ENCODE data around the gene NGFR.

NGFR gene

DNA sequence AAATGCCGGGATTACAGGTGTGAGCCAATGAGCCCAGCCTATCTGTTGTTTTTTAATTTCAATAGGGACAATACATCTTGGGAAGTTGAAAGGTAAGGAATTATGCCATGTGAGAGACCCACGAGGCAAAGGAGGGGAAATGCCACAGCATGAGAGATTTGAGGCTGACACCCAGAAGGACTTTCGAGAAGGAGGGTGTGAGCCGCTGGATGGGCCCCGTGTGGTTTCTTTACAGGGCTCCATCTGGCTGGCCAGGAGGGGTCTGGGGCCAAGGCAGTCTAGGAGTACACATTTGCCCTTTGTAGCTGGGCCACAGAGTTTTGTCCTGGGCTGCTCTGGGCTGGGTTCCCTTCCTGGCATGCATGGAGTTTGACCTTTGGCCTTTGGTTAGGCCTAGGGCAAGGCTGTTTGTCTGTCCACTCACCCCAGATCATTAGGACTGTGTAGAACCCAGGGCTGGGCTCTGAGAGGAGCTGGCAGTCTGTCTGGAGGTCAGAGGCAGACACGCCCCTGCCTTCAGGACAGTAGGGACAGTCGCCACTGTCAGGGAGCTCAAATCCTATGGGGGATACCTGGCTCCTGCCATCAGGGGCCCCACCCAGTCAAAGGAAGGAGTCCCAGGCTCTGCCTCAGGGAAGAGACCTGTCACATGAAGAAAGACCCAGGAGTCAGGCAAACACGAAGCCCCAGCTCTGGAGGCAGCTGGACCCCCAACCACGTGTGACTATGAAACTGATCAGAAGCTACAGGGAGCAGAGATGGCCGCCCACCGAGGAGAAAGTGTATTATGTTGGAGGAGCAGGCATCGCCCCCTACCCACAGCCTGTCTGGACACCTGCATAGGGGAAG, 56.4 kb downstream of the NGFR start:
- Histone ChIP-seq H3K27ac (ENCODE audit: low read length) (no peak overlapping the region), H3K4me3 (ENCODE audit: low read depth in 1 of 2, low read length in 2 of 2) (no peak overlapping the region), H3K9me3 (ENCODE audit: control insufficient read depth in 1 of 2, low read length in 2 of 2) (no peaks in the 10 kb centered on the region), H3K36me3 (ENCODE audit: control insufficient read depth in 1 of 2, insufficient read depth in 2 of 2, low read length in 2 of 2) (no peaks in the 10 kb centered on the region), H3K27me3 (ENCODE audit: low read depth, low read length) (no peaks in the 10 kb centered on the region), H3K4me1 (ENCODE audit: control insufficient read depth in 1 of 2, insufficient read depth in 2 of 2, low read length in 2 of 2) (peaks cover 0 to 11% of the 10 kb centered on the region in 2 donors)

DNA sequence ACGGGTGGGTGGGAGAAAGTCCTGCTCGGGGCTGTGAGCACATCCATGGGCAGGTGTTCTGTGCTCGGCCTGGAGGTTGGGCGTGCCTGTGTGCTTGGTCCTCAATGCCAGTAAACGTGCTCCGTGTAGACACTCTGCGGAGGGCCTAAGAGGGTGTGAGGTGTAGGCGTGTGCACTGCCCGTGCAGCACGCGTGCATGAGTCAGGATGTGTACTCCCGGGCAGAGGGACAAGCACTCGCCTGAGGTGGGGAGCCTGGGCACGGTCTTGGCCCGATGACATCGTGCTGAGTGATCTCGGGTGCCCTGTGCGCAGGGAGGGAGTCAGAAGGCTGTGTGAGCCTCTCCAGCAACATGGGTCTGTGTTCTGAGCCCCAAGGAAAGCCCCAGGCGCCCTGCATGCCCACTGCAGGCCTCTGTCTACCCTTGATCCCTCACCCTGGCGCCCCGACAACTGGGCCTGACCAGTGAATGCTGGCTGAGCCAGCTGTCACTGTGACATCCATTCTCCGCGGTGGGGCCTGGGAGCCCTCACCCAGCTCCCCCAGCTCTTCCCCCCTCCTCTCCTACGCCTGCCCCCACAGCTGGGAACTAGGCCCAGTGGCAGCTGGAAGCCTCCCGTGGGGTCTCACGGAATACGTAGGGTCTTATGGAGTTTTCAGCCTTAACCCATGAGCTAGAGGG, 57.1 kb downstream of the NGFR start:
- Histone ChIP-seq H3K27ac (ENCODE audit: low read length) (no peak overlapping the region), H3K36me3 (ENCODE audit: control insufficient read depth in 1 of 2, insufficient read depth in 2 of 2, low read length in 2 of 2) (no peaks in the 10 kb centered on the region), H3K27me3 (ENCODE audit: low read depth, low read length) (no peaks in the 10 kb centered on the region), H3K4me3 (ENCODE audit: low read depth in 1 of 2, low read length in 2 of 2) (no peak overlapping the region), H3K4me1 (ENCODE audit: control insufficient read depth in 1 of 2, insufficient read depth in 2 of 2, low read length in 2 of 2) (peaks cover 0 to 11% of the 10 kb centered on the region in 2 donors), H3K9me3 (ENCODE audit: control insufficient read depth in 1 of 2, low read length in 2 of 2) (no peaks in the 10 kb centered on the region)

DNA sequence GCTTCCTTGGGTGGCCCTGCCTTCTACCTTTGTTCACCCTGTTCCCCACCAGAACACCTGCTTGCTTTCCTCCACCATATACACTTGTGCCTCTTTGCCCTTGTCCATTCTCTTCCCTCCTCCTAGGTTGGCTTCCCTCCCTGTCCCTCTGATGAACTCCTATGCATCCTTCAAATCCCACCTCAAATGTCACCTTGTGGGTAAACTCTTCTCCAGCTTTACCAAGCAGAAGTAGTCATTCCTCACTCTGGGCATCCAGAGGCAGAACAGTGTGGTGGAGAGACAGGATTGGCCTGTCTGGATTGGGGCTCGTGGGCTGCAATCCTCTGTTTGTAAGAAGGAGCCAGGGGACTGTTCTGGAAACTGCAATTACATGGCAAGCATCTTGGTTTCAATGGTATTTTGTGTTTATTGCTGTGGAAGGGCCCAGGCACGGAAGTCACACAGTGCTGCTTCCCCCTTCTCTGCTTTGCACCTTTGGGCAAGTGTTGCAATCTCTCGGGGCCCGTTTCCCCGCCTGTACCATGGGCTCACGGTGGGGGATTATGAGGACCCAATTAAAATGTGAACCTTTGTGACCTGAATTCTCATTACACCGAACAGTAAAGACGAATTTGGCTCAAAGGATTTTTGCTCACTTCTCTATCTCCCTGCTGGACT, 58.7 kb downstream of the NGFR start:
- H3K4me1 ChIP-seq (ENCODE audit: control insufficient read depth in 1 of 2, insufficient read depth in 2 of 2, low read length in 2 of 2) = peaks cover 0 to 6% of the 10 kb centered on the region in 2 donors
- H3K27me3 ChIP-seq (ENCODE audit: low read depth, low read length) = no peaks in the 10 kb centered on the region

DNA sequence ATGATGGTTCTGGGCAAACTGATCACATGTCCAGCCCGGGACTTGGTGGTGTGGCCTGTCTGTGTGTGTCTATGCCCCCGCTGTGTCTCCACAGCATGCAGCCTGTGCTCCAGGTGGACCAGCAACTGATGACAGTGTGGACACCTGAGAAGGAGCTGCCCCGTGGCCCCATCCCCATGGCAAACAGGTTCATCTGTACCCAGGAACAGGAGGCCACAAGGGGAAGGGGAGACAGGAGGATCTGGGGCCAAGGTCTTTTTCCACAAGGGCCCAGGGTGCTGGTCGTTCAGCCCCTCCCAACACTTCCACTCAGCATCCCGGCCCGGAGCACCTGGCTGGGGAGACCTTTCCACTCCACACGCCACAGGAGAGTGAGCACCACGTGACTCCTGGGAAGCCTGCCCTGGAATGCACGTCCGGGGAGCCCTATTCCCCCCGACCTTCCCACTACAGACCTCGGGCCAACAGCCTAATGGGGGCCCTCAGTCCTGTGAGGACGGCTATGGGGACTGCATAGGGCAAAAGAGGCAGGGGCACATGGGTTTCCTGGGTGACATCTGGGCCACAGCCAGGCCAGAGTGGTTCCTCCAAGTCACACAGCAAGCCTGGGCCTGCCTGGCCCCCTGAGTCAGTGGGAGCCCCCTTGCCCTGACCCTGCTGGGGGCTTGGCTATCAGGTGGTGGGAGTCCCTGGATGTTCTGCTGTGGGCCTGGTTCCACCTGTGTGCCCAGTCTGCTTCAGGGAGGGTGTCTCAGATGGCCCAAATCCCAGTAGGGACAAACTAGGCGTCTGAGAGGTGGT, 59.8 kb downstream of the NGFR start:
- Histone ChIP-seq H3K4me1 (ENCODE audit: control insufficient read depth in 1 of 2, insufficient read depth in 2 of 2, low read length in 2 of 2) (peaks cover 0 to 6% of the 10 kb centered on the region in 2 donors), H3K27me3 (ENCODE audit: low read depth, low read length) (no peaks in the 10 kb centered on the region), H3K36me3 (ENCODE audit: control insufficient read depth in 1 of 2, insufficient read depth in 2 of 2, low read length in 2 of 2) (no peaks in the 10 kb centered on the region), H3K27ac (ENCODE audit: low read length) (no peak overlapping the region), H3K4me3 (ENCODE audit: low read depth in 1 of 2, low read length in 2 of 2) (no peak overlapping the region), H3K9me3 (ENCODE audit: control insufficient read depth in 1 of 2, low read length in 2 of 2) (no peaks in the 10 kb centered on the region)

More for the DNA sequence above, 58.7 kb downstream of the NGFR start:
- Histone ChIP-seq H3K36me3 (ENCODE audit: control insufficient read depth in 1 of 2, insufficient read depth in 2 of 2, low read length in 2 of 2) (no peaks in the 10 kb centered on the region), H3K4me3 (ENCODE audit: low read depth in 1 of 2, low read length in 2 of 2) (no peak overlapping the region), H3K27ac (ENCODE audit: low read length) (no peak overlapping the region), H3K9me3 (ENCODE audit: control insufficient read depth in 1 of 2, low read length in 2 of 2) (no peaks in the 10 kb centered on the region)

DNA sequence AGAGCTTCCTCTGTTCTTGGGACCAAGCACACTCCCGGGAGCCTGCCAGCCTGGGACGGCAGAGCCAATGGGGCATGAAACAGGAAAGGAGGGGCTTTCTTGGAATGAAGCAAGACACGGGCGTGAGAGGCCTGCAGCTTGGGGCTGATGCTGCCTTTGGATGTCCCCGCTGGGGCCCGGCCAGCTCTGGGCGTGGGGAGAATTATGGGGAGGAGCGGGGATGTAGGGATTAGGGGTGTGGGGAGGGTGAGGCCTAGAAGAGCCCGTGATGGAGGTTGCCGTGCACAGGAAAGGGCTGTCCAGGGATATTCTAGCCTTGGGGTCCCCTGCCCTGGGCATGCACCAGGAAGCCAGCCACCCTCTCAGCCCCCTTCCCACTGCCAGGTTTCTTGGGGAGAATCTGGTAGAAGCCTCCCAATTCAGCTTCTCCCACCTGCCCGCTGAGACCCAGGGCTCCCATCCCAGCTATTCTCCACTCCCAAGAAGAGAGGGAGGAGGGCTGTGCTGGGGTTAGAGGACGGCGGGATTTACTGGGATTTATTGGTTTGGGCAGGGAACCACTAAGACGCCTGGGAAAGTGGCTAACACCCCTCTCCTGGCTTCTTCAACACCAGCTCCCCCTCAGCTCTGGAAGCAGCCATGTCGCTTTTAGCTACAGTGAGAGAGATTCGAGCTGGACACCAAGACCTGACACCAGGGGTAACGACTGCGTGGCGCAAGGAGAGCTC, 60.6 kb downstream of the NGFR start:
- H3K4me3 ChIP-seq (ENCODE audit: low read depth in 1 of 2, low read length in 2 of 2) = no peak overlapping the region
- no peaks in the 10 kb centered on the region for H3K9me3 ChIP-seq (ENCODE audit: control insufficient read depth in 1 of 2, low read length in 2 of 2)
- no peak overlapping the region for H3K27ac ChIP-seq (ENCODE audit: low read length)
- no peaks in the 10 kb centered on the region for H3K36me3 ChIP-seq (ENCODE audit: control insufficient read depth in 1 of 2, insufficient read depth in 2 of 2, low read length in 2 of 2)
- peaks cover 0 to 6% of the 10 kb centered on the region in 2 donors for H3K4me1 ChIP-seq (ENCODE audit: control insufficient read depth in 1 of 2, insufficient read depth in 2 of 2, low read length in 2 of 2)
- no peaks in the 10 kb centered on the region for H3K27me3 ChIP-seq (ENCODE audit: low read depth, low read length)

DNA sequence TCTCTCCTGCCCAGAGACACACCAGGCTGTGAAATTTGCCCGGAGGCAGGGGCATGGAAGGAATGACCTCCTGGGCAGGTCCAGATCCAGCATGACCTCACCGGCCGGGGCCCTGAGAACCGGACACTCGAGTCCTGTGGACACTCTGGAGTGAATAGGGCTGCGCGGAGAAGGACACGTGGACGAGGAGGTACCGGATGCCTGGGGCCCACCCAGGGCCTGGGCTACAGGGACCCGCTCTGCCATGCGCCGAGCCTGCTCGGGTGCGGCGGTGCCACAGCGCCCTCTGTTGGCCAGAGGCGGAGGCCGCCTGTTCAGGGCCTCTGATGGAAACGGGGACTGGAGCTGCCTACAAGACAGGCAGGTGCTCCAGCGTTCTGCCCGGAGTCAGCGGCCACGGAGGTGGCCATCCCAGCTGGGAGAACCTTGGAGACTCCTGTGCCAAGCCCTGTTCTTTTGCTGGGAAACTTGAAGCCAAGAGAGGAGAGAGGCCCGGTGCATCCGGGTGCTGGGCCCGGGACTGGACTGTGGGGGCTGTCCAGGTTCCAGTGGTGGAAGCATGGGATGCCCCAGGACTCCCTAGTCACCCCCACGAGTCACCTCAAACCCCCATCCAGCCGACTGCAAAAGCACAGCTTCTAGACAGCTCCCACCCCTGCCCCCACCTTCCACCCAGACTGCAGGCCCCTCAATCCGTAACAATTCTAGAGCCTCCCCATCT, 61.3 kb downstream of the NGFR start:
- H3K4me3 ChIP-seq (ENCODE audit: low read depth in 1 of 2, low read length in 2 of 2) = no peak overlapping the region
- H3K9me3 ChIP-seq (ENCODE audit: control insufficient read depth in 1 of 2, low read length in 2 of 2) = no peaks in the 10 kb centered on the region
- H3K27ac ChIP-seq (ENCODE audit: low read length) = no peak overlapping the region
- peaks cover 0 to 6% of the 10 kb centered on the region in 2 donors for H3K4me1 ChIP-seq (ENCODE audit: control insufficient read depth in 1 of 2, insufficient read depth in 2 of 2, low read length in 2 of 2)
- H3K27me3 ChIP-seq (ENCODE audit: low read depth, low read length) = no peaks in the 10 kb centered on the region
- H3K36me3 ChIP-seq (ENCODE audit: control insufficient read depth in 1 of 2, insufficient read depth in 2 of 2, low read length in 2 of 2) = no peaks in the 10 kb centered on the region

DNA sequence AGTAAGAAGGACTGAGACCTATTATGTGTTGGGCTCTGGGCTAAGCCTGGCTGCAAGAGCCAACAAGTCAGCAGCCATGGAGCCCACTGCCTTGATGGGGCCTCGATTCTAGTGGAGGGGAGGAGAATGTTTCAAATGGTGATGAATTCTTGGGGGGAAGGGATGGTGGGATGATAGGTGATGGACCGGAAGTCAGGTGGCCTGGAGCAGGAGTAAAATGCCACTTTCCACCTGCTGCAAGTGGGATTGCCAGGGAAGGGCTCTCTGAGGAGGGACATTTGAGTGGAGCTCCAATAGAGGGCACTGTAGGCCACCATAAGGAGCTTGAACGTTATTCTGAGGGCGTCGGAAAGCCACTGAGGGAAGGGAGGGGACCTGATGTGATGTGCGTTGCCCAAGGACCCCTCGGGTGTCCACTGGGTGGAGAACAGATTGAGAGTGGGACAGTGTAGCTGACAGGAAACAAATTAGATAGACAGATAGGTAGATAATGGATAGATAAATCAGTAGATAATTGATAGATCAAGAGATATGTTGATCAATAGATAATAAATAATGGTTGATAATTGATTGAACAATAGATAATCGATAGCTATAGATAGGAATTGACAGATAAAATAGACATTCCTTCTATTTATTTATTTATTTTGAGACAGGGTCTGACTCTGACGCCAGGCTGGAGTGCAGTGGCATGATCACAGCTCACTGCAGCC, 62.4 kb downstream of the NGFR start:
- Histone ChIP-seq H3K4me1 (ENCODE audit: control insufficient read depth in 1 of 2, insufficient read depth in 2 of 2, low read length in 2 of 2) (peaks cover 0 to 6% of the 10 kb centered on the region in 2 donors), H3K27me3 (ENCODE audit: low read depth, low read length) (no peaks in the 10 kb centered on the region), H3K36me3 (ENCODE audit: control insufficient read depth in 1 of 2, insufficient read depth in 2 of 2, low read length in 2 of 2) (no peaks in the 10 kb centered on the region), H3K9me3 (ENCODE audit: control insufficient read depth in 1 of 2, low read length in 2 of 2) (no peaks in the 10 kb centered on the region), H3K4me3 (ENCODE audit: low read depth in 1 of 2, low read length in 2 of 2) (no peak overlapping the region), H3K27ac (ENCODE audit: low read length) (no peak overlapping the region)

Measured in muscle layer of duodenum (tissue), 2 donors.